ACC112 (cell line): Measurements from ENCODE around the gene PSMF1.
"Not testable (repeated sequence)": the region's sequence is repeated elsewhere in the genome, so short reads cannot be mapped to it uniquely, and the experiment has no call there.

Experiments used
- H2AFZ ChIP-seq: fragments of 200-600 bp; sonication (generic); one replicate; pipeline ENCODE4 v1.6.0; 2017; ENCODE audit warnings: antibody characterized with exemption, low read length; ENCODE audit not compliant: unreplicated experiment
- H3K27ac ChIP-seq: fragments of 200-600 bp; sonication (generic); 2 replicates; pipeline ENCODE4 v1.5.1; 2014; ENCODE audit warnings: low read depth, mild to moderate bottlenecking, antibody characterized with exemption, low read length, moderate library complexity
- H3K27me3 ChIP-seq: fragments of 200-600 bp; sonication (generic); 2 replicates; pipeline ENCODE4 v1.6.1; 2014; ENCODE audit warnings: mild to moderate bottlenecking, antibody characterized with exemption, low read length, moderate library complexity, mixed read lengths; ENCODE audit not compliant: insufficient read depth
- H3K36me3 ChIP-seq: fragments of 200-600 bp; sonication (generic); 2 replicates; pipeline ENCODE4 v1.6.1; 2016; ENCODE audit warnings: mild to moderate bottlenecking, antibody characterized with exemption, low read length, moderate library complexity, mixed read lengths; ENCODE audit not compliant: insufficient read depth
- H3K4me1 ChIP-seq: fragments of 200-600 bp; sonication (generic); one replicate; pipeline ENCODE4 v1.6.1; 2016; ENCODE audit warnings: low read length, mixed read lengths; ENCODE audit not compliant: insufficient read depth, unreplicated experiment, control insufficient read depth
- H3K4me3 ChIP-seq: fragments of 200-600 bp; sonication (generic); 2 replicates; pipeline ENCODE4 v1.5.1; 2014; ENCODE audit warnings: mild to moderate bottlenecking, low read depth, low read length
- H3K79me2 ChIP-seq: fragments of 200-600 bp; sonication (generic); one replicate; pipeline ENCODE4 v1.6.0; 2016; ENCODE audit warnings: low read length; ENCODE audit not compliant: control insufficient read depth, unreplicated experiment, insufficient read depth

PSMF1 gene

DNA sequence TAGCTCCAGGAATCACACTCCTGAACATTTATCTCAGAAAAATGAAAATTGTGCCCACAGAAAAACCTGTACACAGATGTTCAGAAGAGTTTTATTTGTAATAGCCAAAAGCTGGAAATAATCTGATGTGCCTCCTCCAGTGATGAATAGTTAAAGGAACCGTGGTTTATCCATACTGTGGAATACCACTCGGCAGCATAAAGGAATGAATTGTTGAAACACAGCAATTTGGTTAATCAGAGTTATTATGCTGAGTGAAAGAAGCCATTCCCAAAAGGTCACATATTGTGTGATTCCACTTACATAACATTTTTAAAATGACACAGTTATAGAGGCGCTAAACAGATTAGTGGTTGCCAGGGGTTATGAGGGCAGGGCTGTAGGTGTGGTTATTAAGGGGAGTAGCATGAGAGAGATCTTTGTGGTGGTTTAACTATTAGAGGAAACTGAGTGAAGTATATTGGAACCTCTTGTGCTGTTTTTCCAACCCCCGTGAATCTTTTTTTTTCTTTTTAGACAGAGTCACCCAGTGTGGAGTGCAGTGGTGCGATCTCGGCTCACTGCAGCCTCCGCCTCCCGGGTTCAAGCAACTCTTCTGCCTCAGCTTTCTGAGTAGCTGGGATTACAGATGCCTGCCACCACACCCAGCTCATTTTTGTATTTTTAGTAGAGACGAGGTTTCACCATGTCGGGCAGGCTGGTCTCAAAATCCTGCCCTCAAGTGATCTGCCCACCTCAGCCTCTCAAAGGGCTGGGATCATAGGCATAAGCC is 26.2 kb downstream of the PSMF1 start:
- H3K79me2 ChIP-seq, result no peaks in the 10 kb centered on the region
- no peaks in the 10 kb centered on the region for H3K4me1 ChIP-seq
- H3K4me3 ChIP-seq, result no peak overlapping the region
- H3K36me3 ChIP-seq, result peaks cover 11% of the 10 kb centered on the region
- H3K27me3 ChIP-seq, result no peaks in the 10 kb centered on the region
- no peak overlapping the region for H3K27ac ChIP-seq
- H2AFZ ChIP-seq, result no peak overlapping the region

GRCh38 chr20:1146957-1147356 is 28.6 kb downstream of the PSMF1 start:
- H2AFZ ChIP-seq, result no peak overlapping the region
- peaks cover 7% of the 10 kb centered on the region for H3K79me2 ChIP-seq
- peaks cover 4% of the 10 kb centered on the region for H3K4me1 ChIP-seq
- peaks cover 17% of the 10 kb centered on the region for H3K36me3 ChIP-seq
- H3K4me3 ChIP-seq, result no peak overlapping the region
- H3K27me3 ChIP-seq, result no peaks in the 10 kb centered on the region
- no peak overlapping the region for H3K27ac ChIP-seq

GRCh38 chr20:1149812-1150211 is 31.4 kb downstream of the PSMF1 start:
- H3K4me1 ChIP-seq, H3K27ac ChIP-seq, H3K27me3 ChIP-seq, H3K4me3 ChIP-seq, H2AFZ ChIP-seq: not testable (repeated sequence)
- Histone ChIP-seq H3K79me2 (peaks cover 14% of the 10 kb centered on the region), H3K36me3 (peaks cover 44% of the 10 kb centered on the region)

DNA sequence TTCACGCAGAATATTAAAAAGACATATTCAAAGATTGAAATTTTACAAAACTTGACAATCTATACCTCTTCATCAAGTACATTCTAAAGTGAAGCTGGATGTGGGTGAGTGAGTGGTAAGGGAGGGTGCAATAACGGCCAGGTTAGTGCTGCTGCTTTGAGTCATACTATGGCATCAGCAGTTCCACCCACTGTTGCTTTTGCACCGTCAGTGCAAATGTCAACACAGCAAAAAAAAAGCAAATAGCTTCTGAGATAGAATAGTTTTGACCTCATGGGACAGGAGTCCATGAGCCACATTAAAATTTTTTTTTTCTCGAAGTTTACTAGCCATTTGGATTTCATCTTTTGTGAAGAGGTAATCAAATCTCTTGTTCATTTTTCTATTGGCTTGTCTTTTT is 31.8 kb downstream of the PSMF1 start:
- Histone ChIP-seq H3K36me3 (peaks cover 45% of the 10 kb centered on the region), H3K27ac (no peak overlapping the region), H3K79me2 (peaks cover 14% of the 10 kb centered on the region)

DNA sequence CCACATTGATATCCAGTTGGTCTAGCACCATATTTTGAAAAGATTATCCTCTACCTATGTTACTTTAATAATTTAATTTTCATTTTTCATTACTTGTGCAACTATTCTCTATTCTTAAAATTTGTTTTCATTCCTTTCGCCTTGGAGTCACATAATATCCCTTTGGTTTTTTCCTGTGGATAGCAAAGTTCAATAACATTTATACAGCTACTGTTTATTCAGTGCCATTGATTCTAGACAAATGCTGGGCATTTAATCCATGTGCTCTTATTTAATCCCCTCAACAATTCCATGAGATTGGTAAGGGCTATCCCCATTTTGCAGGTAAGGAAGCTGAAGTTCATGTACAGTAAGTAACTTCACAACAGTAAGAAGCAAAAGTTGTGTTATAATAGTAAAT is 32.6 kb downstream of the PSMF1 start:
- Histone ChIP-seq H3K79me2 (peaks cover 14% of the 10 kb centered on the region), H3K36me3 (peaks cover 51% of the 10 kb centered on the region)

More for the DNA sequence above, 31.8 kb downstream of the PSMF1 start:
- no peaks in the 10 kb centered on the region for H3K27me3 ChIP-seq
- H3K4me3 ChIP-seq, result no peak overlapping the region
- H2AFZ ChIP-seq, result no peak overlapping the region
- H3K4me1 ChIP-seq, result peaks cover 4% of the 10 kb centered on the region

GRCh38 chr20:1154226-1154625 is 35.8 kb downstream of the PSMF1 start:
- H3K36me3 ChIP-seq, result peaks cover 55% of the 10 kb centered on the region
- no peak overlapping the region for H2AFZ ChIP-seq
- H3K4me1 ChIP-seq, result peaks cover 4% of the 10 kb centered on the region
- H3K79me2 ChIP-seq, result peaks cover 14% of the 10 kb centered on the region
- no peak overlapping the region for H3K27ac ChIP-seq
- no peaks in the 10 kb centered on the region for H3K27me3 ChIP-seq
- no peak overlapping the region for H3K4me3 ChIP-seq

More for the DNA sequence above, 32.6 kb downstream of the PSMF1 start:
- Histone ChIP-seq H2AFZ (no peak overlapping the region), H3K27me3 (no peaks in the 10 kb centered on the region), H3K4me1 (peaks cover 4% of the 10 kb centered on the region), H3K4me3 (no peak overlapping the region), H3K27ac (no peak overlapping the region)

- H3K27me3 ChIP-seq, result no peaks in the 10 kb centered on the region
- H3K79me2 ChIP-seq, result peaks cover 14% of the 10 kb centered on the region
- no peak overlapping the region for H2AFZ ChIP-seq
- no peak overlapping the region for H3K27ac ChIP-seq
- peaks cover 50% of the 10 kb centered on the region for H3K36me3 ChIP-seq
- H3K4me3 ChIP-seq, result no peak overlapping the region
- H3K4me1 ChIP-seq, result peaks cover 4% of the 10 kb centered on the region
Measured at GRCh38 chr20:1154691-1155090, 36.3 kb downstream of the PSMF1 start.

DNA sequence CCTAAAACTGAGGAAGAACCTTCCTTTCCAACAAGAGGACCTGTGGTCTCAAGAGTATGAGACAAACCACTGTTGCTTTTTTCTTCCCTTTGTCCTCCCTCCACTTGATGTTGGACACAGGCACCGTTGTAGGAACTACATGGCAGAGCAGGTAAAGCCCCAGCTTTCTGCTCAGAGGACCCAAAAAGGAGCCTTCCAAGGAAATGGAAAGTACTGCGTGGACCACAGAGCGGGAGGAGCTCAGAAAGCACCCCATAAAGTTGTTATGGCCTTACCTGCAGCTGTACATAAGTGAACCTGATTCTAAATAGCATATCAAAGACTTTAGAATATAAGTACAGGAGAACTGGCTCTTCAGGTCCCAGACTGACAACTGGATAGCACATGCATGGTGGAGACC is 36.9 kb downstream of the PSMF1 start:
- H3K27ac ChIP-seq, result no peak overlapping the region
- H3K4me1 ChIP-seq, result peaks cover under 1% of the 10 kb centered on the region
- H3K79me2 ChIP-seq, result peaks cover 14% of the 10 kb centered on the region
- no peak overlapping the region for H2AFZ ChIP-seq
- no peaks in the 10 kb centered on the region for H3K27me3 ChIP-seq
- peaks cover 50% of the 10 kb centered on the region for H3K36me3 ChIP-seq
- H3K4me3 ChIP-seq, result no peak overlapping the region

- Histone ChIP-seq H3K27ac (no peak overlapping the region), H3K4me3 (no peak overlapping the region), H3K27me3 (no peaks in the 10 kb centered on the region), H3K79me2 (no peaks in the 10 kb centered on the region), H2AFZ (no peak overlapping the region), H3K36me3 (peaks cover 20% of the 10 kb centered on the region), H3K4me1 (no peaks in the 10 kb centered on the region)
Measured at GRCh38 chr20:1160496-1160895, 42.1 kb downstream of the PSMF1 start.

- Histone ChIP-seq H3K4me1 (no peaks in the 10 kb centered on the region), H3K36me3 (peaks cover 21% of the 10 kb centered on the region), H3K4me3 (no peak overlapping the region), H3K27ac (no peak overlapping the region), H3K27me3 (no peaks in the 10 kb centered on the region), H2AFZ (no peak overlapping the region), H3K79me2 (no peaks in the 10 kb centered on the region)
Measured at GRCh38 chr20:1160991-1161390, 42.6 kb downstream of the PSMF1 start.

GRCh38 chr20:1163105-1163504 is 44.7 kb downstream of the PSMF1 start:
- no peaks in the 10 kb centered on the region for H3K4me1 ChIP-seq
- no peaks in the 10 kb centered on the region for H3K27me3 ChIP-seq
- no peak overlapping the region for H2AFZ ChIP-seq
- H3K27ac ChIP-seq, result no peak overlapping the region
- no peak overlapping the region for H3K4me3 ChIP-seq
- no peaks in the 10 kb centered on the region for H3K79me2 ChIP-seq
- H3K36me3 ChIP-seq, result peaks cover 29% of the 10 kb centered on the region
